ENCODE results near the gene SSBP4. TPM values are rescaled to one million over a fixed set of nuclear protein-coding genes. Genes with fewer than 3 reads are reported as not detected.

The SSBP4 gene
- total and polyA plus RNA-seq, 2 donors (not counting 3 experiments of a cell fraction or from before 2014, with no cell fraction given) = 89.6 to 151 TPM

GRCh38 chr19:18476507-18477041 is 57.4 kb downstream of the SSBP4 start:
- Histone ChIP-seq H3K9me1 (replicated peaks; ENCODE audit: control insufficient read depth, extremely low read depth, insufficient read depth, low read length) (no peaks in the 10 kb centered on the region), H3K36me3 (ENCODE audit: control insufficient read depth in 2 of 2, extremely low read depth in 1 of 2, insufficient read depth in 2 of 2, low read length in 2 of 2) (peaks cover 0 to 5% of the 10 kb centered on the region in 2 experiments), H3K4me3 (replicated peaks in 1 of 3; ENCODE audit: insufficient read depth in 1 of 3, low read depth in 1 of 3, low read length in 3 of 3) (no peak overlapping the region), H3K9me3 (replicated peaks; ENCODE audit: control insufficient read depth, insufficient read depth, low read length) (no peaks in the 10 kb centered on the region), H3K79me2 (ENCODE audit: control insufficient read depth, insufficient read depth, low read length) (peaks cover 40% of the 10 kb centered on the region), H2AFZ (ENCODE audit: low read depth, low read length) (no peak overlapping the region), H4K20me1 (replicated peaks; ENCODE audit: control insufficient read depth, extremely low read depth, insufficient read depth, low read length) (no peaks in the 10 kb centered on the region), H3K27ac (ENCODE audit: insufficient read depth, low read depth, low read length) (no peak overlapping the region), H3K4me2 (ENCODE audit: insufficient read depth, low read length) (no peak overlapping the region), H3K27me3 (ENCODE audit: control insufficient read depth in 2 of 2, insufficient read depth in 2 of 2, low read length in 2 of 2) (no peaks in the 10 kb centered on the region), H3K4me1 (ENCODE audit: control insufficient read depth, extremely low read depth, insufficient read depth, low read length) (peaks cover 19% of the 10 kb centered on the region), H3K9ac (replicated peaks; ENCODE audit: extremely low read depth, insufficient read depth, low read length) (no peak overlapping the region)
- no TSS peak for BruUV-seq (replicated peaks)
- ChIA-PET CTCF (interaction anchor here (0.9 kb wide), 1 partner anchor 44 kb away, joined by 3 read pairs; no protein-coding TSS in a partner anchor), POLR2A (no interaction called here)
- TF ChIP-seq CTCF (IDR thresholded peaks at IDR 0.05; ENCODE audit: extremely low read depth in 1 of 2, insufficient read depth in 1 of 2, low read depth in 1 of 2, low read length in 2 of 2) (no peak), MAX (IDR thresholded peaks at IDR 0.05; ENCODE audit: insufficient read depth, insufficient read length) (no peak), GATA2 (IDR thresholded peaks at IDR 0.05; ENCODE audit: insufficient read depth, insufficient read length, low read depth, low read length) (no peak), EZH2 (IDR thresholded peaks at IDR 0.05; ENCODE audit: borderline replicate concordance, low read depth, low read length, severe bottlenecking) (no peak), POLR2AphosphoS5 (IDR thresholded peaks at IDR 0.05; ENCODE audit: insufficient read depth, low read depth, low read length) (no peak), FOS (IDR thresholded peaks at IDR 0.05; ENCODE audit: borderline replicate concordance, insufficient read depth, low read length) (no peak), JUN (IDR thresholded peaks at IDR 0.05; ENCODE audit: borderline replicate concordance, insufficient read depth, insufficient read length, low read depth) (no peak), POLR2A (IDR thresholded peaks at IDR 0.05; ENCODE audit: low read depth, low read length) (no peak), MYC (IDR thresholded peaks at IDR 0.05; ENCODE audit: low read depth, low read length) (no peak)
- dilution Hi-C loops (cut with MboI; ENCODE audit: extremely low pct_ligation_motif_present, low sequenced_read_pairs) = no loop called here
- intact Hi-C loops (cut with micrococcal nuclease) = no loop called here
- FAIRE-seq (no peak), DNase-seq (ENCODE audit: low read depth, low spot score) (no peak)
